Cardiac atrium fibroblast (primary cell): ENCODE results near the gene GLI2. TPM values are rescaled to one million over a fixed set of nuclear protein-coding genes. Genes with fewer than 3 reads are reported as not detected.

Source experiments
- total RNA-seq: library from RNA; depleted of rRNA; stranded (reverse); fragments of >200 nt; gene quantifications from 2 replicates; pipeline ENCODE4 v1.2.3, GENCODE V29; 2015

GLI2 gene
- 4.7 and 6.6 TPM in 2 replicates for total RNA-seq

DNA sequence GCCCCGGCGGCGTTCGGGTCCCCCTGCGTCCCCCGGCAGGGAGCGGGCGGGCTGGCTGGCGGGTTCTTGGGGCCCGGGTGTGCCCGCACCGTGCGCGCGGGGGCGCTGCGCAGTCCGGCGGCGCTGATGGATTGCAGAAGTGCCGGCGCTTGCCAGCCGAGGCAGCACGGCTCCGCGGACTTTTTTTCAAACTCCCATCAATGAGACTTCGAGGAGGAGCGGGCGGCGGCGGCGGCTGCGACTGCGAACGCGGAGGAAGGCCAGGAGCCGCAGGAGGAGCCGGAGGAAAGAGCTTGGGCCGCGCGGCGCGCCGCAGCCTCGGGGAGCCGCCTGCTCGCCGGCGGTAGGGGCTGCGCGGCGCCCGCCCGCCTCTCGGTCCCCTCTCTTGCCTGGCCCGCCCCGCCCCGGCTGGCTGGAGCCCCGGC lies at the start of gene GLI2:
GLI2 (plus strand) TSS at position 123 of the 425 bp plus-strand sequence. CDS start 61,453 bp downstream, outside the sequence.

